Measurements from ENCODE around the gene AHDC1. TPM values are rescaled to one million over a fixed set of nuclear protein-coding genes. Genes with fewer than 3 reads are reported as not detected.
A peak's percentile ranks its signal among the peaks of the same experiment; 100 is the strongest.

The AHDC1 gene
- polyA plus RNA-seq, 10 donors: 55.7 to 104 (median 78.7) TPM

GRCh38 chr1:27492796-27493195 is 111.1 kb downstream of the AHDC1 start:
- DNase-seq: no peak

GRCh38 chr1:27491748-27492700 is 111.9 kb downstream of the AHDC1 start:
- peak; percentile 17 to 67 (median 42) for DNase-seq

DNA sequence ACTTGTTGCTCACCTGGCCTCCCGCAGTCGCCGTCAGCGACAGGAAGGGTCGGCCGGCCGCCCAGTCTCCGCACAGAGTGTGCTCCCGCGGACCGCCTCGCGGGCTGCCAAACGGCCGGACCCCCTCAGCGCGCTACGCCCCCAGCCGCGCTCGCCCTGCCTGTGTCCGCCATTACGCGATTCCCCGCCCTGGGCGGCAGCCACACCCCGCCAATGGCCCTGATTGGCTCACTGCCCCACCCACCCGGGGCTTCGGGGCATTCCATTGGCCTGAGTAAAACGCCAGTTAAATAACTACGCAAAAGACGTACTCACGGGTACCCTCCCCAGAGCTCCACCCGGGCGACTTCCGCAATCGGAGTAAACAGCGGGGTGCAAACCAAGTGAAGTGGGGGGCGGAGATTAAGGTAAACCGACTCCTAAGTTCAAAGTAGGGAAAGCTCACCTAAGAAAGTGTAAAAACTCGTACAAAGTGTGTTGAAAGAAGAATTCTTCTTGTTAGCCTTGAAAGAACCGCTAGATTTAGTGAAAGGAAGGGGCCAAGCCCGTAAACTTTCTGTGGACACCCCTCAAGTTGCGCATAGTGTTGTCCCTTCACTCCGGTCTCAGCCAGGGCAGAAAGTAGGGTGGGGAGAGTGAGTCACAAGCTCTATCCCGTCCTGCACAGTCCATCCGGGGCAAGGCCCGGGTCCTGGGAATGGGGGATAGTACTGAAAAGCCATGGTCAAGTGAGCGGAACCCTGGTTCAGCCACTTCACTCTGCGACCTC is 113.8 kb downstream of the AHDC1 start, which contains the start of gene WASF2:
Gene WASF2 (minus strand): TSS at position 195 of the 769 bp plus-strand sequence. CDS start 61,277 bp downstream, outside the sequence.
- peak; percentile 98 to 99 (median 99) for DNase-seq

- DNase-seq: peak; percentile 41 to 86 (median 64)
These were observed 114.4 kb downstream of the AHDC1 start for GRCh38 chr1:27489501-27489972.

GRCh38 chr1:27487966-27488884 is 115.7 kb downstream of the AHDC1 start:
- DNase-seq: peak; percentile 22 to 68 (median 40)

DNA sequence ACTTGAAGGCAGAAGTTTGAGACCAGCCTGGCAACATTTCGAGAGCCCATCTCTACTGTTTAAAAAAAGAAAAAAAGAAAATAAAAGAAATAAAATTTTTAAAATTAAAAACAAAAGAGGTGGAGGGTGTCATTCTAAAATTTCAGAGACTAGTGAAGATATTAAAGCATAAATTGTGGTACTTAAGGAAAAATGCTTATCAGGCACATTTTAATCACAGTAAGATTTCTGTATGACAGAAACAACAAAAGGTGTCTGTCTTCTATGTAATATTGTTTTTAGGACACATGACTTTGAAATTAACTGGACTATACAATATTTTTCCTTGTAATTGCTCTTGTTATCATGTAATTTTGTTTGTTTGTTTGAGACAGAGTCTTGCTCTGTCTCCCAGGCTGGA is 118.6 kb downstream of the AHDC1 start:
- DNase-seq: no peak

Other genes with a start within 250 kb of the AHDC1 start
- gene MAP3K6, start 237.2 kb downstream of the AHDC1 start, polyA plus RNA-seq (ENCODE audit: insufficient read length in 10 of 10): 10 to 100 TPM in 7 of 10 donors, 1 to 10 TPM in 3; 8.7 to 14.8 (median 11.0) TPM
- under 1 TPM in 9 of 10 donors, not detected in 1; 0.25 to 0.99 (median 0.45) TPM for gene FCN3, start 229.3 kb downstream of the AHDC1 start, polyA plus RNA-seq (ENCODE audit: insufficient read length in 10 of 10)
- under 1 TPM in 1 of 10 donors, not detected in 9; 0.11 TPM for gene CD164L2, start 220.8 kb downstream of the AHDC1 start, polyA plus RNA-seq (ENCODE audit: insufficient read length in 10 of 10)
- 1 to 10 TPM in 2 of 10 donors, under 1 TPM in 8; 0.42 to 1.2 (median 0.96) TPM for gene GPR3, start 211.5 kb downstream of the AHDC1 start, polyA plus RNA-seq (ENCODE audit: insufficient read length in 10 of 10)
- gene WASF2, start 114.0 kb downstream of the AHDC1 start, polyA plus RNA-seq (ENCODE audit: insufficient read length in 10 of 10): 10 to 100 TPM; 66.0 to 92.2 (median 84.3) TPM
- gene FGR, start 31.0 kb upstream of the AHDC1 start, polyA plus RNA-seq (ENCODE audit: insufficient read length in 10 of 10): 1 to 10 TPM; 1.1 to 3.3 (median 2.2) TPM
- 10 to 100 TPM; 45.3 to 80.8 (median 67.3) TPM for gene IFI6, start 68.0 kb upstream of the AHDC1 start, polyA plus RNA-seq (ENCODE audit: insufficient read length in 10 of 10)
- gene FAM76A, start 121.8 kb upstream of the AHDC1 start, polyA plus RNA-seq (ENCODE audit: insufficient read length in 10 of 10): 10 to 100 TPM; 14.4 to 32.6 (median 19.2) TPM
- 10 to 100 TPM; 27.3 to 42.2 (median 32.6) TPM for gene STX12, start 169.1 kb upstream of the AHDC1 start, polyA plus RNA-seq (ENCODE audit: insufficient read length in 10 of 10)
- 10 to 100 TPM; 29.0 to 38.0 (median 32.0) TPM for gene PPP1R8, start 226.6 kb upstream of the AHDC1 start, polyA plus RNA-seq (ENCODE audit: insufficient read length in 10 of 10)